Heart right ventricle (tissue), 16 donors: Measurements from ENCODE around the gene CREB3L4. TPM values are rescaled to one million over a fixed set of nuclear protein-coding genes. Genes with fewer than 3 reads are reported as not detected.
"Not testable (repeated sequence)": the region's sequence is repeated elsewhere in the genome, so short reads cannot be mapped to it uniquely, and the experiment has no call there.

Source experiments
- ATAC-seq, 8 donors: fragments of 200-7000 bp; cut with Tn5 transposase; one replicate each; pipeline ENCODE4 v1.9.1; 2020; ENCODE audit warnings: mild to moderate bottlenecking in 8 of 8, moderate library complexity in 8 of 8, moderate number of reproducible peaks in 1 of 8
- DNase-seq, 2 donors: peaks; one replicate each; pipeline ENCODE4 v3.0.0-alpha.2; 2020
- H3K27ac ChIP-seq, 10 donors: fragments of 200-600 bp; sonication (generic) in 2 of 10; one replicate each; pipeline versions ENCODE4 v1.5.0 to v1.8.0; 2020 to 2022; ENCODE audit warnings: mild to moderate bottlenecking in 3 of 10
- H3K27me3 ChIP-seq, 7 donors: fragments of 200-600 bp; one replicate each; pipeline ENCODE4 v1.8.0; 2021 to 2022; ENCODE audit warnings: mild to moderate bottlenecking in 2 of 7
- H3K36me3 ChIP-seq, 9 donors: fragments of 200-600 bp; sonication (generic) in 1 of 9; one replicate each; pipeline versions ENCODE4 v1.5.0 to v1.8.0; 2020 to 2022; ENCODE audit warnings: mild to moderate bottlenecking in 2 of 9
- H3K4me1 ChIP-seq, 9 donors: fragments of 200-600 bp; sonication (generic) in 1 of 9; one replicate each; pipeline versions ENCODE4 v1.5.0 to v1.8.0; 2020 to 2022; ENCODE audit warnings: mild to moderate bottlenecking in 4 of 9
- H3K4me3 ChIP-seq, 10 donors: fragments of 200-600 bp; sonication (generic) in 2 of 10; one replicate each; pipeline versions ENCODE4 v1.5.0 to v1.8.0; 2020 to 2022; ENCODE audit warnings: mild to moderate bottlenecking in 7 of 10, moderate library complexity in 2 of 10
- H3K9me3 ChIP-seq, 11 donors: fragments of 200-600 bp in 10 of 11; sonication (generic) in 2 of 11; one replicate each; pipeline versions ENCODE4 v1.5.0 to v1.8.0; 2013 to 2022; ENCODE audit warnings: mild to moderate bottlenecking in 2 of 11, control low read depth in 1 of 11, moderate library complexity in 1 of 11
- CTCF ChIP-seq, 9 donors: fragments of 200-600 bp; sonication (generic) in 2 of 9; IDR thresholded peaks; one replicate each; pipeline versions ENCODE4 v1.5.0 to v1.8.0; 2021 to 2022; ENCODE audit warnings: antibody characterized with exemption in 9 of 9, mild to moderate bottlenecking in 5 of 9, moderate library complexity in 1 of 9
- WGBS, 2 donors: extraction: QIAGEN DNeasy Blood & Tissue Kit; methylation state at CpG; one replicate each; pipeline ENCODE4 v1.1.7; 2013; ENCODE audit warnings: inconsistent platforms in 1 of 2; 5-methylcytosine and 5-hydroxymethylcytosine counted together
- intact Hi-C, 10 donors: fragments of 100-400 bp; cut with DNase I; formaldehyde crosslinking; loops; one replicate each; pipeline versions ENCODE4 v1.11.1 to v1.14.2; 2022
- polyA plus RNA-seq, 2 donors: library from polyadenylated mRNA; stranded (reverse); fragments of 200-250 nt; gene quantifications; one replicate each; pipeline ENCODE4 v1.2.3, GENCODE V29; 2013
- total RNA-seq, 10 donors: library from RNA; stranded (reverse); fragmentation: NEBNext Ultra II Directional in 3 of 10; extraction: Animal tissue kit (Norgen Biotek cat#: 25700) in 3 of 10; gene quantifications; one replicate each; pipeline versions ENCODE4 v1.2.1 to v1.2.4, GENCODE V29; 2021 to 2023
- donor health status: Arrhythmogenic right ventricular cardiomyopathy.
- donor health status: ischemic (EF 13 %, LVEDD 7.1; RV severe dilation, severe dysfunction).
- donor health status: healthy with polysubstance abuse.
- donor health status: DM: no; HTN: yes; CAD: no.
- donor health status: DM: no; HTN: no; CAD: no.
- donor health status: ischemic (EF 25% LVEDD 6.9; RV normal size, moderate dysfunction).
- donor health status: ischemic (EF 25% LVEDD 5.7; RV mildly dilated, moderate dysfunction).
- donor health status: healthy.
- donor health status: DM: yes; HTN: yes; CAD: no.
- donor health status: Ischemic cardiomyopathy.
- donor health status: ischemic (EF 35%, LVEDD 5.7; RV mildly dilated, moderate dysfunction).
- donor health status: nonischemic (EF 11% LVEDD 7.7; RV severe dilation, severe dysfunction).
- donor health status: DM: yes; HTN: yes; CAD: no.
- donor health status: PGD.
- donor health status: ischemic (EF 29% LVEDD 5.4; RV normal size, mild dysfunction).
- donor health status: nonischemic (EF 23%, LVEDD 6.1; RV moderate dilation, normal function).

CREB3L4 gene
- total and polyA plus RNA-seq, 12 donors = 2.9 to 8.5 (median 4.6) TPM

- DNase-seq (no peak), ATAC-seq (no peak)
- no peaks in the 10 kb centered on the region for H3K27me3 ChIP-seq
- H3K27ac ChIP-seq = no peak overlapping the region
- H3K36me3 ChIP-seq = peaks cover 0 to 11% (median 0%) of the 10 kb centered on the region in 9 donors
- intact Hi-C loops = loop anchor here in 1 of 10 donors (10.0 kb wide), 1 partner anchor 264 kb away; no protein-coding TSS in a partner anchor
- TF ChIP-seq CTCF (IDR thresholded peaks at IDR 0.05) = no peak
- no peaks in the 10 kb centered on the region for H3K9me3 ChIP-seq
- WGBS, 2 donors = 78 to 79% methylated on average over 4 of the region's 4 CpGs
- H3K4me3 ChIP-seq = no peak overlapping the region
- H3K4me1 ChIP-seq = no peaks in the 10 kb centered on the region
Observed at GRCh38 chr1:154000420-154000819, 32.7 kb downstream of the CREB3L4 start.

- Histone ChIP-seq H3K9me3 (no peaks in the 10 kb centered on the region), H3K27me3 (no peaks in the 10 kb centered on the region), H3K27ac (no peak overlapping the region), H3K36me3 (no peaks in the 10 kb centered on the region), H3K4me3 (no peak overlapping the region), H3K4me1 (no peaks in the 10 kb centered on the region)
- DNase-seq = no peak
- no peak for ATAC-seq
- no peak for TF ChIP-seq CTCF (IDR thresholded peaks at IDR 0.05)
- intact Hi-C loops = loop anchor here in 1 of 10 donors (10.0 kb wide), 1 partner anchor 259 kb away; no protein-coding TSS in a partner anchor
- WGBS, 2 donors = 90 to 91% methylated on average over 3 of the region's 3 CpGs
Observed at GRCh38 chr1:154006136-154006535, 38.4 kb downstream of the CREB3L4 start.

GRCh38 chr1:154012129-154012528 lies 44.4 kb downstream of the CREB3L4 start:
- WGBS, 2 donors = 66 to 83% methylated on average over 1 of the region's 1 CpG
- Histone ChIP-seq H3K4me1 (no peaks in the 10 kb centered on the region), H3K27me3 (no peaks in the 10 kb centered on the region), H3K4me3 (no peak overlapping the region), H3K9me3 (no peaks in the 10 kb centered on the region), H3K27ac (no peak overlapping the region), H3K36me3 (no peaks in the 10 kb centered on the region)
- DNase-seq (no peak), ATAC-seq (no peak)
- TF ChIP-seq CTCF (IDR thresholded peaks at IDR 0.05) = no peak
- intact Hi-C loops = no loop called here

- WGBS, 2 donors = 94 to 96% methylated on average over 14 of the region's 14 CpGs
- H3K36me3 ChIP-seq, H3K27me3 ChIP-seq, H3K9me3 ChIP-seq, H3K4me1 ChIP-seq, DNase-seq, intact Hi-C loops, ATAC-seq, H3K4me3 ChIP-seq, H3K27ac ChIP-seq: not testable (repeated sequence)
Observed at GRCh38 chr1:154012543-154012942, 44.8 kb downstream of the CREB3L4 start.

GRCh38 chr1:154014154-154014907 lies 46.6 kb downstream of the CREB3L4 start:
- Histone ChIP-seq H3K36me3 (no peaks in the 10 kb centered on the region), H3K4me3 (no peak overlapping the region), H3K4me1 (no peaks in the 10 kb centered on the region), H3K27me3 (no peaks in the 10 kb centered on the region), H3K9me3 (no peaks in the 10 kb centered on the region), H3K27ac (no peak overlapping the region)
- TF ChIP-seq CTCF (IDR thresholded peaks at IDR 0.05) = no peak
- DNase-seq (no peak), ATAC-seq (no peak)
- whole genome bisulfite sequencing, 2 donors = 81 to 82% methylated on average over 3 of the region's 3 CpGs
- intact Hi-C loops = no loop called here
